ENCODE results near the gene EME2.
"Not testable (repeated sequence)": the region's sequence is repeated elsewhere in the genome, so short reads cannot be mapped to it uniquely, and the experiment has no call there.

The EME2 gene

DNA sequence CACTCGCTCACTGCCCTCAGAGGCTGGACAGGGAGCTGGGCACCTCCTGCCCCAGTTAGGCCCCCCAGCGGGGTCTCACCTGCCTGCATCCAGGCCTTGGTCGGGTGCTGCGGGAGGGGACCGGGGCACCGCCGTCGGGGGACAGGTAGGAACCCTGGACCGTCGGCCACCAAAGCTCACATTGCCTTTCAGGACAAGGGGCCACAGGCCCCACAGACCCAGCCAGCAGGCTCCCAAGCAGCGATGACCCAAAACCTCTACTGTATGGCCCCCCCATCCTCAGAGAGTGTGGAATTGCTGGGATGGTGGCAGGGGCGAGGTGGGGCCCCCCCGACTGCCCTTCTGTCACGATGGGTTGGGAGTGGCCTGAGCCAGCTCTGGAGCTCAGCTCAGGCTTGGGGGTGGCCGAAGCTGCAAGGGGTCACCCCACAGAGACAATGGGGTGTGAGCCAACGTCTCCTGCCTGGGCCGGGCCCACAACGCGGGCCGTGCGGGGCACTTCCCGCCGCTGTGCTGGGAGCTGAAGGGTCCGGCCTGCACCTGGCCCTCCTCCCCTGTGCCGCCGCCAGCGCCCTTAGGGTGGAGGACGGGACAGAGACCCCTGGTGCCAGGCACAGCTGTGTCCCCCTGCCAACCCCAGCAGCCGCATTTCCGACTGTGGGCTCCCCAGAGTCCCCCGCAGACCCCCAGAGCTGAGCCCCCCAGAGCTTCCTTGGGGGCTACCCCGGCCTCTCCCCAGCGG, 20.4 kb downstream of the EME2 start:
- DNase-seq: no peak

DNA sequence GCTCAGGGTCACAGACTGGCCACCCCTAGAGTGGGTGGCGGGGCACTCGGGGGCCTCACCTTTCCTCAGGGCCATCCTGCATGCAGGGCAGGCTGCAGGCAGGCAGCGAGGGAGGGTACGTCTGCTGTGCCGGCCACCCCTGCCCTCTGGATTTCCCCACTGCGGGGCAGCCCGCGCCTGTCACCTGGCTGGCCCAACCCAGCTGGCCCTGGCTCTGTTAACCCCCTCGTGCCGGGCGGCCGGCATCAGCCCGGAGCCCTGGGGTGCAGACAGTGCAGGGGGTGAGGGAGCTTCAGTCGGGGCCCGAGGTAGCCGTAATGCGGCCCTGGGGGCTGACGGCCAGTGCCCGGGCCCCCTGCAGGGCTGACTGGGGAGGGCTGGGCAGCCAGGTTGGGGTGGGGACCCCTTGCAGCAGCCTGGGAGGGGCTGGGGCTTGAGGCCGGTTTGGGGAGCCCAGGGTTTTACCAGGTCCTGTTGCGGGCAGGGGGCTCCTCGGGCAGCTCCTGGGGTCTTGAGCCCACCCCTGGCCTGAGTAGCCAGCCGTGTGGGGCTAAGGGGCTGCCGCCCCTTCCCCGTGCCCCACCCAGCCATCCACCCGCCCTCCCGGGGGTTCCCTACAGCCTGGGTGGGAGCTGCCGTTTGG, 21.1 kb downstream of the EME2 start, which contains the start of gene IGFALS:
Gene IGFALS (minus strand): TSS at position 128 of the 643 bp plus-strand sequence. CDS start 53 bp downstream, at position 75.
- no peak for DNase-seq

DNA sequence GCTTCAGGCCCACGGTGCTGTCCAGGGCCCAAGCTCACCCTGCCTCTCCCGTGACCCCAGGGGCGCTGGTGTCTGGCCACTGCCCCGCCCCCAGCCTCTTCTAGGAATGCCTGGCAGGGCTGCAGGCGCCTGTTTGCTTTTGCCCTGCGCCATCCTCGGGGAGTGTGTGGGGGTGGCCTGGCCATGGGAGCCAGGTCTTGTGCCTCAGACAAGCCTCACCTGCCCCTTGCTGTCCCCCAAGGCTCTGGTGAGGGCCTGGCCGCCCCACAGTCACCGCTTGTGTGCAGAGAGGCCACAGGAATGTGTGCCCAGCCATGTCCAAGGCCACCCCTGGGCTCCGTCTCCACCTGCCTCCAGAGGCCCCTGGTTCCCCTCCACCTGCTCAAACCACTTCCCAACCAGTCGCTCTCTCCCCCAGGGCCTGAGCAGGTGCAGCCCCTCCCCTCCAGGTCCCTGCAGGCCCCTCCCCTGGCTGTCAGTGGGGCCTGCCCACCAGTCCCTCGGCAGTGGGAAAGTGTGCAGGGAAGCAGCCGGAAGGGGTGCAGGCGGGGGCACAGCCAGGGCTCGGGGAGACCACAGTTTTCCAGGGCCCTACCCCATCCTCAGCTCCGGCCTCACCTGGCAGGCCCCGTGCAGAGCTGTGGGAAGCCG, 21.7 kb downstream of the EME2 start:
- DNase-seq: no peak

DNA sequence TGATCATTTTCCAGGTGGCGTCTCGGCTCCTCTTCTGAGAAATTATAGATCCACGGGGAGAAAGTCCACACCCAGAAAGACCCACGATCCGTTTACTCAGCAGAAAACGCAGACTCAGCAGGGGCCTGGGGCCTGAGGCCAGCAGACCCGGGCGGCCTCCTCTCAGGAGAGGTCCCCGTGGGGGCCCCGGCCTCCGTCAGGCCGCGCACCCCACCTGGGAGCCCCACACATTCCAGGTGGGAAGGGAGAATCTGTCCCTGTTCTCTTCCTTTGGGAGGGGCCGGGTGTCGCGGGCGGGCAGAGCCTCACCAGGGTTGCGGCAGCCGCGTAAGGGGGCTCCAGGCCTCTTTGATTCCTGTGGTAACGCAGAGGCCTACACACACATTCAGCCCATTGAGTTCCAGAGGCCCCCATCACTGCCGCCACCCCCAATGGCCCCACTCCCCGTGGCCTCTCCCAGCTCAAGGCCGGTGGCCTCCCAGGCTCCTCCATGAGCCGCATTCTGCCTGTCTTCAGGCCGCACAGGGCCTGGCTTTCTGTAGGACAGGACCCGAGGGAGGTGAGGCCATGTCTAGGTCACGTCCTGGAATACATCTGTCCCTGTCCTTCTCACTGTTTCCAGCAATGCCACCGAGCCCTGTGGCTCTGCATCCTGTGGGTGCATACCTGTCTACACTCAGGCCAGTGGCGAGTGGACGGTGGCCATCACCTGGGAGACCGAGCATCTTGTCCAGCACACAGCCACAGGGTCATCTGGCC, 22.5 kb downstream of the EME2 start:
- no peak for DNase-seq

DNA sequence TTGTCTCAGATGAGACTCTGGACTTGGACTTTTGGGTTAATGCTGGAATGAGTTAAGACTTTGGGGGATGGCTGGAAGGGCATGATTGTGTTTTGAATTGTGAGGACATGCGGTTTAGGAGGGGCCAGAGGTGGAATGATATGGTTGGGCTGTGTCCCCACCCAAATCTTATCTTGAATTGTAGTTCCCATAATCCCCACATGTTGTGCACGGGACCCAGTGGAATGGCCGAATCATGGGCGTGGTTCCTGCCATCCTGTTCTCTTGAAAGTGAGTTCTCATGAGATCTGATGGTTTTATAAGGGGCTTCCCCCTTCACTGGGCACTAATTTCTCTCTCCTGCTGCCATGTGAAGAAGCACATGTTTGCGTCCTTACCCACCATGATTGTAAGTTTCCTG, 26.7 kb downstream of the EME2 start:
- DNase-seq: not testable (repeated sequence)

DNA sequence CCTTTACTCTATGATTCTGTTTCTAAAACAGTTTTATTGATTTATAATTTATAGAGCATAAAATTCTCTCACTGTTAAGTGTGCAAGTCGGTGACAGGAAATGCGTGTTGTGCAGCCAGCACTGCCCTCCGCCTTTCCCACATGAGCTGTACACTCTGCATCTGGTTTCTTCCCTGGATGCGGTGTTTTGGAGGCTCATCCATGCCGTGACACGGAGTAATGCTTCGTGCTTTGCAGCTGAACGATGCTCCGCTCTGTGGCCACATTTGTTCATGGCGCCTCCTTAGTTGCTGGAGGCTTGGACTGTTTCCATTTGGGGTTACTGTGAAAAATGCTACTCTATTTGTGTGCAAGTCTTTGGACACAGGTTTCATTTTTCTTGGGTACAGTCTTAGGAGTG, 28.1 kb downstream of the EME2 start:
- DNase-seq: no peak

DNA sequence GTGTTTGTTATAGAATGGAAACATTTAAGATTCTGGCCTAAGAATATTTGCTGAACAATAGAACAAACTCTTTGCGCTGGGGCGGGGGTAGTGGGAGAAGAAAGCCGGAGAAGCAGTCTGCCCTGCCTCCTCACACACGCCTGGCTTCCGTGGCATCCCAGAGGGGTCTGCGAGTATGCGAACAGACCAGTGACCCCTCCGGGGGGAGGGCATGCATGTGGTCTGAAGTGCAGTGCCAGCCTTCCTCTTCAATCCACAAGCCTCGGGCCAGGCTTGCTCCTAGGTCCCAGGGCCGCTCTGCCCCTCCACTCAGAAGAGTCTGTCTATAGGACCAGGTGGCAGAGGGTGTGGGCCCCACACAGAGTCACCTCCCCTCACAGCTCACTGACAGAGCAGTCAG, 35.0 kb downstream of the EME2 start:
- DNase-seq: no peak

DNA sequence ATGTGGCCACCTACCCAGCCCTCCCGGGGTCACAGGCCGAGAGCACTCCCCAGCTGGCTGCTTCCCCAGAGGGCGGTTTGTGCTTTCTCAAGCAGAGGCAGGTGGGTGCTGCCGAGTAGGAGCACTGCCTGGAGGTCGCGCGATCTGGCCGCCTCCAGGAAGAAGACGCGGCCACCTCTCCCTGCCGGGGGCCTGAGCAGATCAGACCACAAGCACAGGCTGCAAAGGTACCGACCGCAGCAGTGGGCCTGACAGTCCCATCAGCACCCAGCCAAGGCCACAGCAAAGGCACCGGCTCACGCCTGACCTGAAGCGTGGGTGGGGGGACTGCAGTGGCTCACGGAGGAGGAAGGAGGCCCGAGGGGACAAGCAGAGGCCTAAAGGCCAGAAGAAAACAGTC, 36.1 kb downstream of the EME2 start:
- DNase-seq: no peak

DNA sequence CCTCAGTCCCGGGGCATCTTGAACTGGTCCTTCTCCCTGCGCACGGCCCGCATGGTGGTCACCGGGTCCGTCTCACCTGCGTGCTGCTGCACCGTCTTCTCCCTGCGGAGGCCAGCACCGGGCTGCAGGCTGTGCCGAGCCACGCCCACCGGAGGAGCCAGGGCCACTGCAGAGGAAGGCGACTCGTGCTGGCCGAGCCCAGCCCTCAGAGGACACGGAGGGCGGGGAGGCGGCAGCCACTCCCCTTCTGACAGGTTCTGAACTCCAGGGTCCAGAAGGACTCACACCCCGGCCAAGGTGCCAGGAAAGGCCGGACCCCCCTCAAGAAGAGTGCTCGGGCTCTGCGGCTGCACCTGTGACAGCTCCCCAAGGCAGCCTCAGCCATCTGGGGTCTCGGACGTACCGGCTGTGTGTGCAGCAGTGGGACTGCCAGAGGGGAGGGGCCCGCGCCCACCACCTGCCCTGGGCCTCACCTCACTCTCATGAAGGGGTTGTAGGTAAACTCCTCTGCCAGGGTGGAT, 36.7 kb downstream of the EME2 start:
- no peak for DNase-seq

DNA sequence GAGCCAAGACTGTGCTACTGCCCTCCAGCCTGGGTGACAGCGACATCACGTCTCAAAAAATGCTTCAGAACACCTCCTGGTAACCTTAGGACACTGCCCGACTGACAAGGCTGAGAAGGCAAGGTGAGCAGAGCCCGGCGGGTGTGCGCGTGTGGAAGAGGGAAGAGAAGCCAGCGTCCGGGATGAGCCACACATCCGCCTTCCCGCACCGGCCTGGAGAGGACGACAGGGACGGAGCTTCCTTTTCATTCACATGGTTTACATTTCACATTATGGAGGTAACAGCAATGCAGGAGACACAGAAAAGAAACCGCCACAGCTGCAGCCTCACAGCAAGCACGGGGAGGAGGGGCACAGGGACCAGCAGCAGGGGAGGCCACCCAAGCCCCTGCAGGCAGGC, 37.5 kb downstream of the EME2 start:
- DNase-seq: no peak

DNA sequence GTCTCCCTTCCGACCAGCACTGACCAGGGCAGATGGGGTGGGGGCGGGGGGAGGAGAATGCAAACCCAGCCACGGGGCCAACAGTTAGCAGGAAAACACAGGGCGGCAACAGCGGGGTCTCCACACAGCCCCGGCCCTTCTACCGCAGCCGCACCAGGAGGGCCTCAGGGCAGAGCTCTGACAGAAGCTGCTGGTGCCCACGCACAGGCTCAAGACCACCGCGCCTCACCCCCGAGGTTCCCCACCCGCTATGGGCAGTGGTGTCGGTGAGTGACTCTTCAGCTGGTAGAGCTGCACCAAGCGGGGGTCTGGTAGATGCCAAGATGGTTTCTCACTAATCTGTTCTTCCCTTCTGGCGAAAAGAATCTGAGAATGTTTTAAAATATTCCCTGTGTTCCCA, 37.9 kb downstream of the EME2 start:
- no peak for DNase-seq

DNA sequence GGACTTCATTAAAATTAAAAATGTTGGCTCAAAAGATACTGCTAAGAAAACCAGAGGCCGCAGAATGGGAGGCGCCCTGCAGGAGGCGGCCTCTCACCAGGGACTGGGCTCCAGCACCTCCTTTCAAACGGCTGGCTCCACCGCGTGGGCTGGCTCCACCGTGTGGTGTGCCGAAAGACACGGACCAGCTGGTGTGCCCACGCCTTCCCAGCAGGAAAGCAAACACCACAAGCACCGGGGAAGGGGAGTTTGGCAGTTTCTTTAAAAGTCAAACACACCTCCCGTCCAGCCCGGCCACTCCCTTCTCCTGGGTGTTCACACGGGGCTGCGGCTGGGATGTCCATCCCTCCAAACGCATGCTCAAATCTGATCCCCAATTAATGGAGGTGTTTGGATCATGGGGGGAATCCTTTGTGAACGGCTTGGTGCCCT, 40.1 kb downstream of the EME2 start:
- DNase-seq: peak; percentile 65

DNA sequence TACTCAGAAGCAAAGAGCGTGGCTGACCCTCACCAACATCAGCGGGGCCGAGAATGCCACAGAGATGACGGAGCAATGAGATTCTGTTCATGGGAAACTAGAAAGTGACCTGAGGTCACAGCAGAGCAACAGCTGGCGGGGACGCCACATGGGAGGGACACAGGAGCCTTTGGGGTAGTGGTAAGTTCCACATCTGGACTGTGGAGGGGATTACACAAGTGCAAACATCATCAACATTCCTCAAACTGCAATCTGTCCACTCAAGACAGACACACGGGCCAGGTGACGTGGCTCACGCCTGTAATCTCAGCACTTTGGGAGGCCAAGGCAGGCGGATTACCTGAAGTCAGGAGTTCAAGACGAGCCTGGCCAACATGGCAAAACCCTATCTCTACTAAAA, 42.9 kb downstream of the EME2 start:
- DNase-seq: no peak

DNA sequence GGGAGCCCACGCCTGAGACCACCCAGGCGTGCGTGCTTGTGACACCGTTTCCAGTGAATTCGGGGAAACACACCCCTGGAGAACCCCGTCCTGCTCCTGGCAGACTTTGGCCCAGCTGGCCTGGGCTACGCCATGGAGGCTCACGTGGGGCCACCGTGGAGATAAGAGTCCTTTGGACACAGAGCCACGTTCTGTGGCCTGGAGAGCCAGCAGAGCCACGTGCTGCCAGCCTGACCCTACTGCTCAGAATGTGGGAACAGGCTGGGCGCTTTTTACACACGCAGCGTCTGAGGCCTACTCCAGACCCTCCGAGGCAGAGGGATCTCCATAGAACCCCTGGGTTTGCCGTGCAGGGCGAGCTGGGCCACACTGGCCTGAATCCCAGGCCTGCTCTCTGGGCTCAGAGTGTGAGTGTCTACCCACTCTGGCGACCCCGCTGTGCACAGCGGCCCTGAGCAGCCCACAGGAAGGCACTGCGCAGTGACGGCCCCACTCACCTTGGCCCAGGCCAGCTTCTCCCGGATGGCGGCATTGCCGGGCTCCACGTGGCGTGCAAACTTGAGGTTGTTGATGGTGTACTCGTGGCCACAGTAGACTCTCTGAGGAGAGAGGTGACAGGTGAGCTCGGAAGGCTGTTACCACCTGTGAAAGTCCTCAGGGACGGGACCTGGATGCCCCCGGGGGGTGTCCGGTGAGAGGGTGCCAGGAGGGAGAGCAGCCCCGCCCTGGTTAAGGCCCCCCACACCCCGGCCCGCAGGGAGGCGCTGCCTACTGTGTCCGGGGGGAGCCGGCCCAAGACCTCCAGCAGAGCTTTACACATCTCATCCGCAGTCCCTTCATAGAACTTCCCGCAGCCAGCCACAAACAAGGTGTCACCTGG, 44.0 kb downstream of the EME2 start:
- no peak for DNase-seq

DNA sequence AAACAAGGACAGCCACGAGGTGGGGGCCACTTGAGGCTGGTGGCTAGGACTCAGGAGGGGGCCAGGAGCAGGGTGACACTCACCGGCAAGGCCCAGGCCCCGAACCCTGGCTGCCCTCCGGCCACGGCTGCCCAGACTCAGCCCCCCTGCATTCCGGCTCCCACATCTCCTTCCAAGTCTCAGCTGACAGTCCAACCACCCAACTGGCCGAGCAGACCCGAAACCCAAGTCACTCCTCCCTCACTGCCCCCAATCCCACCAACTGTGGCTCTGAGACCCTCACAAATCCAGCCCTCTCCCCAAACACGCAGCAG, 44.6 kb downstream of the EME2 start:
- DNase-seq: no peak

DNA sequence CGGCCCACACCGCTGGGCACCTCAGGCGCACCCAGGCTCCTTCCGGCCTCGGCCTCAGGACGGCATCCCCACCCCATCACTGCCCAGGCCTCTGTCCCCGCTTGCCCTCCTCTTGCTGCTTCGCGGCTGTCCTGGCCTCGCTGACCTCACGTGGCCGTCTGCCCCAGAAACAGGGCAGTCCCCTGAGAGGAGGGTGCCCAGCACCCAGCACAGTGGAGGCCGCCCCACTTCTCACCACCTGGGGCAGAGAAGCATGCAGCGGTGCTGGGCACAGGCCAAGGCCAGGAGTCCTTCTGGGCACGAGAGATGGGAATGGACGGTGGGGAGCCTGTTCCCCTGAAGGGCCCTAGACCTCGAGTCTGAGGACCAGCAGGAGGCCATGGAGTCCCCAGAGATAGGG, 45.1 kb downstream of the EME2 start:
- no peak for DNase-seq

DNA sequence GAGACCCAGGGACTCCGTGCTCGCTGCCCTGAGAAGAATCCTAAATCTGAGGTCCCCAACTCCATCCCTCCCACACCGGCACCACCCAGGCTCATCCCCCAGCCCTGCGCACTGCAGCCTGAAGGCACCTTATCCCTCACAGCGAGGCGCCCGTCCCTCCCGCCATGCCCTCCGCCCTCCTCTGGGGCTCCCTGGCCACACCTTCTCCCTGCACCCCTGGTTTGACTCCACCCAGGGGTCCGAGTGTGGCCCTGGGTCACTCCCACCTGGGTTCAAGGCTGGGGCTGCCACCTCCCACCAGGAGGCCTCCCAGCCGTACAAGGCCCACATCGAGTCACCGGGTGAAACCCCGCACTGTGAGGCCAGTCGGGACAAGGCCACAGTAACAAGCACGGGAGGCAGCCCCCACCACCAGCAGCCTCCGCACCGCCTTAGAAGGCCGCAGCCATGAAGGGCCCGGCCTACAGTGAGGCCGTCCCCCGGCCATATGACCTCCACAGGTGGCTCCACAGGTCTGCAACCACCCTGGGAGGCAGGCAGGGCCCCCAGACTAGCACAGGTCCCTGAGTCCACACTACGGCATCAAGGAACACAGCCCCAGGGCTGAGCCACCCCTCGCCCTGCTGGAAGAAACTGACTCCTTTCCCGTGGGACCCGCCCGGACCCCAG, 45.7 kb downstream of the EME2 start:
- DNase-seq: no peak

DNA sequence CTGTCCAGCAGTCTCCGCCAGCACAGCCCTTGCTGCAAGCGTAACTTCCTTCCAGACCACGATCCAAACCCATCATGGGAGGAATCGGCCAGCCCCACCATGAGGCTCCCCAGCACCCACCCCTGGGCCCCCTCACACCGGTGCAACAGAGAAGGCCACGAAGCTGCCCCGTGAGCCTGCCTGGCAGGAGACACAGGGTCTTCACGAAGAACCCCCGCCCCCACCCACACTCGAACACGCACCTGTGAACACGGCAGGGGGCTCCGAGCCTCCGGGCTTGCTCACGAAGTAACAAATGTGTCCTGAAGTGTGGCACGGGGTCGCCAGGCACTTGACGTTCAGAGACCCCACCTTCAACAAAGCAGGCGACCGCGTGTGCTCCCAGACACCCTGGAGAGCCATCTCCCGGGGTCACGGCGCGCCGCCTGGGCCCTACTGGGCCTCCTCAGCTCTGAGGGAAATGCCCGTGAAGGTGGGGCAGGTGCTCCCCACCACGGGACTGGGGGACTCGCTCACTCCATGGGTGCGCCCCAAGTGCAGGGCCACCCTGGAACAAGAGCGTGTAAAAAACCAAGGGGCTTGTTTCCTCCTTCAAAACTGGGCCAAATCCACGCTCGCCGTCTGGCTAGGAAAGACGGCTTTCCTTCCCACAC, 46.4 kb downstream of the EME2 start:
- no peak for DNase-seq

DNA sequence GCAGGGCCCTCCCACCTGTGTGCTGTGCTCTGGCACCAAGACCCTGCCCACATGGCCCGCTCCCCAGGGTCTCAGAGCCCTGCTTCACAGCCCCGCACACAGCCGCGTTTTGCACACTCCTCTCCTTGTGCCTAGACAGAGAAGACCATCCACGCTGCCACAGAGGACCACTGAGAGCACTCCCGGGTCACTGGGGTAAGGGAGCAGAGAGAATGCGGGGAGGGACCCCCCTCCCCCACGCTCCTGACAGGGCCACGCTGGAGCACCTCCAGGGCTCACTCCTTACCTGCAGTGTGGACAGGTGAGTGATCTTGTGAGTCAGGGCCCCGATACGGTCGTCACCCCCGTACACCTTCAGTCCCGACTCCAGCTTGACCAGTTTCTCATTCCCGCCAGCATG, 47.0 kb downstream of the EME2 start:
- DNase-seq: no peak

DNA sequence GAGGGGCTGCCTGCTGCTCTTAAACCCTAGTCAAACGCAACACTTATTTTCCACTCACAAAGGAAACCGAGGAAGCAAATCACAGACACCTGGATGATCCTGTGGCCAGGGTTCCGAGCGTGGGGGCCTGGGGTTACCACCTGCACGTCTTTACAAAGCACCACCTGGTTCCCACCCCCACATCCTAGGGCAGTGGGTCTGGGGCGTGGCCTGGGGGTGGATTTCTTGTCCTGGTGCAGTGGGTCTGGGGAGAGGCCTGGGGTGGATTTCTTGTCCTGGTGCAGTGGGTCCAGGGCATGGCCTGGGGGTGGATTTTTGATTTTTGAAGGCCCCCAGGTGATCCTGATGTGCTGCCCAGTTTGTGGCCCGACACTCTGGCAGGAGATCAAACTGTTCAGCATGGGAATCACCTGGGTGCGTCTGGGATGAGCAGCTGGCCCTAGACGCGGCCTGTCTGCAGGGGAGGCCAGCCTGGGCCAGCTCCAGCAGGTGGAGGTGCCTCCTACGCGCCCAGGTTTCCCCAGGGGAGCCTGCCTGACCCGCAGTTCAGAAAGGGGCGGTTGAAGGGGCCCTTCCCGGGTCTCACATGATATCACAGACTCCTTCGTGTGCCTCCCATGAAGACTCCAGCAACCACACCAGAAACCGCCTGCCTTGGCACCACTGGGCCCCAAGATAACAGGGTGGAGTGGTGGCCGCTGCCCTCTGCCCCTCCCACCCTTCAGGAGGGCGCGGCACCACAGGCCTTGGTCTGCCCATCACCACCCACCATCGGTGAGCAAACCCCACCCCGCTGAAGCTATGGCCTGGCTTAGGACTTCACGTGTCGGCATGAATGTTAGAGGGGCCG, 47.7 kb downstream of the EME2 start:
- DNase-seq: no peak

Measured in CD4-positive, alpha-beta T cell treated with Interleukin-6 for 4 hours (primary cell).